ENCODE results near the gene NAGLU.

The NAGLU gene

DNA sequence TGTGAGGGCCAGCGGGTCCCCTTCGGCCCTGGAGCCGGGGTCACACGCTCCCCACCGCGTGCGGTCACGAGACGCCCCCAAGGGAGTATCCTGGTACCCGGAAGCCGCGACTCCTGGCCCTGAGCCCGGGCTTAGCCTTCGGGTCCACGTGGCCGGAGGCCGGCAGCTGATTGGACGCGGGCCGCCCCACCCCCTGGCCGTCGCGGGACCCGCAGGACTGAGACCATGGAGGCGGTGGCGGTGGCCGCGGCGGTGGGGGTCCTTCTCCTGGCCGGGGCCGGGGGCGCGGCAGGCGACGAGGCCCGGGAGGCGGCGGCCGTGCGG is at the start of gene NAGLU:
NAGLU (plus strand) TSS at position 194 of the 324 bp plus-strand sequence; CDS start at position 226, 32 bp downstream.
- peak; percentile 97 for DNase-seq

DNA sequence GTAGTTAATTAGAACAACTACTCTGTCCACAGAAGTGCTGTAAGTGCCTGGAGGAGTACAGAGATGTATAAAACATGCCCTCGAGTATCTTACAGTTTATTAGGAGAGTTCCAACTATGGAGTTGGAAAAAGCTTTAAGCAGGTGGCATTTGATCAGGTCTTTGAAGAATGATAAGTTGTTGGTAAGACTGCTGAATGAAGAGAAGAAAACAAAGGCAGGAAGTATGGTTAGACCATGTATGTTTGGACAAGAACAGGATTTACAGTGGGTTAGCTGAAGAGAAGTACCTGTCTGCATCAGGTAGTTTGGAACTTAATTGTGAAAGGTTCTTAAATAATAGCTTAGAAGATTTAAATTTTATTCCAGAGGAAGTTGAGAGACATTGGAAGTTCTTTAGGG is 48.0 kb upstream of the NAGLU start:
- DNase-seq = no peak

DNA sequence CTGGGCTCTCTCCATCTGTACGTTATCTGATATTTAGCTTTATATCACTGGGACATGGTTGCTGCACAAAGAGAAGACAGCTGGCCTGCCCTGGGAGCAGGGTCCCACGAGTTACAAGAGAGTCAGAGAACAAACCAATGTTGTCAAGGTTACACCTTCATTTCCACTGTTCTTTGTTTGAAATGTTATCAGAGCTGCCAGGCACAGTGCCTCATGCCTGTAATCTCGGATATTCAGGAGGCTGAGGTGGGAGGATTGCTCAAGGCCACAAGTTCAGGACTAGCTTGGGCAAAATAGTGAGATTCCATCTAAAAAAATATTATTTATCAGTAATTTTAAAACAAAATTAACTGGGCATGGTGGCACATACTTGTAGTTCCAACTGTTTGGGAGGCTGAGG is 42.7 kb upstream of the NAGLU start:
- no peak for DNase-seq

DNA sequence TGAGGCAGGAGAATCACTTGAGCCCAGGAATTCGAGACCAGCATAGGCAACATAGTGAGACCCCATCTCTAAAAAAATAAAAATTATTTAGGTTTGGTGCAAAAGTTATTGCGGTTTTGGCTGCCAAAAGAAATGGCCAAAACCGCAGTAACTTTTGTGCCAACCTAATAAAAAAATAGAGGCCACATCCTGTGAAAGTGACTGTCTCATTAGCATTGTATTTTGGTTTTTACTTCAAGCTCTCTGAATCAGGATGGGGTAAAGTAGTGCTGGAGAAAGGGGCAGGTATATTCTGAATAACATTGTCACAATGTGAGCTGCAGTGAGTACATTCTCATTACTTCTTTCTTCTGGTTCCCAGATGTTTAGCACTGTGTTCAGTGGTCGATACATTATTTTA is 41.4 kb upstream of the NAGLU start:
- DNase-seq = no peak

DNA sequence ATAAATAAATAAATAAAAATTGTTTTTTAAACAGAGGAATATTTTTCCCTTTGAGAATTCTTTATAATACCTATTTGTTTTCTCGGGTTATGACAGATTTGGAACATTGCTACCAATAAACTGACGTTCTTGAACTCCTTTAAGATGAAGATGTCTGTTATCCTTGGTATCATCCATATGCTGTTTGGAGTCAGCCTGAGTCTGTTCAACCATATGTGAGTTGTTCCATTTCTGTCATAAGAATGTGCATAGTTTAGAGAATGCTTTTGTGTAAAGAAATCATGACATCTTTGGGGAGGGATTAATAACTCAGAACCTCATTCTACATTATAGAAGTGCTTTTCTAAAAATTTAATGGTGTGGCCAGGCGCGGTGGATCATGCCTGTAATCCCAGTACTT is 37.2 kb upstream of the NAGLU start:
- DNase-seq = no peak

DNA sequence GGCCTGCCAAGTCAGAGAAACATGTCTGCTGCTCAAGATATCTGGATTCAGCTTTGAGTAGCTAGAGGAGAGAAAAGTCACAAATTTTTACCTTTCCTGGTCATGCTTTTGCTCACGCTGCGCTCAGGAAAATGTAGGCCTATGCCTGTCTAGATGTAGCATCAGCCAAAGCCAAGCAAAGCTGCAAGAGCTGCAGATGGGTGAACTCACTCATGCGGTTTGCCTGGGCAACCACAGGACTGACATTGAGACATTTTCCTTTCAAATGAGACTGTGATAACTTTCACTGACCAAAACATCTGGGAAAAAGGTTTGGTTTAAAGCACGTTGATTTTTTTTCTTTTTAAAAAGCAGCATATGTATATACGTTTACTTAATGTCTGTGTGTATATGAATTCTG is 34.0 kb upstream of the NAGLU start:
- DNase-seq = no peak

DNA sequence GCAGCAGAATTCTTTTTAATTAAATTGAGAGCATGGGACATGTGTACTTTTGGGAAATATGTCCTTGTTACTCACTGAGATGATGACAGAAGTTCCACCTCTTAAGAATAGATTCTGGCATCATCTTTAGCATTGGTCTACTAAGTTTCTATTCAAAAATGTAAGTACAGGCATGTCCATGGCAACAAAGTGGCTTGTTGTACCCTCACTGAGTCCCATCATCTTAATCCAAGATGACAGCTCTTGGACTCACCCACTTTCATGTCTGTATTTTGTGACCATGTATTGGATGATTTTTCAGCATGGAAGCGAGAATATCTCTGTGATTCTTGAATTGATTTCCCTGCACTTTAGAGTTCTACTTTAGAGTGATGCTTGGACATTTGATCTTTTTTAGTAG is 33.1 kb upstream of the NAGLU start:
- no peak for DNase-seq

DNA sequence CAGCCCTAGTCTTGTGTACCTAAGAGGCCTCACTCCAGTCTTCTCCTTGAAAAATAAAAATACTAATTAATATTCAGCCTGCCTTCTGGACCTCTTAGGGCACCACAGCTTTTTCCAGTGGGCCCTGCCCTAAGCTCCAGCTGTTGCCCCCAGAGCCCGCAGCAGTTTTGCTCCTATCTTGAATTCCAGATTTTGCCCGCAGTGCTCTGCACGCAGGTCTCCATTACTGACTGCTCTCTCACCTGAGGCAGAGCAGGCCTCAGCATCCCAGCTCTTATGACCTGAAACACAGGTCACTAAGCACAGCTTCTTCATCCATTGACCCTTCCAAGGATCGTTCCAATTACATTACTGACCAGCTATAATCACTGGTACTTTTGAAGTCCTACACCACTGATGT is 28.4 kb upstream of the NAGLU start:
- no peak for DNase-seq

DNA sequence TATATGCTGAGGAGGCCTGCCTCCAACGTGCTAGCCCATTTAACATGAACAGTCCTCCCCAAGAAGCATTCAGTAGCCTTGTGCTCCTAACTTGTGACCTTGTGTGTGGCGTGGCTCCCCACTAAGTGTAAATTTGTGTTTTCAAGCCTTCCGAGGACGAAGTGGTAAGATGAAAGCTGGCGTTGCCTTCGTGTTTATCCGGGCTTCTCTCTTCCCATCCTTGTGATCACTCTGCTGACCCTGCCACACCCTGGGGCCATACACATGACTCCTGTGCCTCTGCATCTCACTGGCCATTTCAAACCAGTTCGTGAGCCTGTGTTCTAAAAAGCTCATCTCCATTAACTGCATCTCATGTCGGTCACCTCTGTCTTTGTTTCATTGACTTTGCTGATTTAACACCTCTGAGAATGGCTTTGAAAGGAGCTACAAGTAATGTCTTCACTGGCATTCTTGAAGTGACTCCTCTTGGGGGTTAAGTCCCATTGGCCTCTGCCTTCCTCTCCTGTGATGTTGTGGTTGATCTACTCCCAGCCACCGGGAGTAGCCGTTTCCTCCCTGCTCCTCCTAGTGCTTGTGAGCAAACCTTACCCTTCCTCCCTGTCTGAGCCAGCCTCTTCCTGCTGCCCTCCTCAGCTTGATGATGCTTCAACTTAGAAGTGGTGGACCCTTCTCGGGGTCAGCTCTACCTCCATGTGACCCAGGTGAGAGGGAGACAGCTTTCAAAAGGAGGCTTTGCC is 27.4 kb upstream of the NAGLU start:
- DNase-seq = no peak

DNA sequence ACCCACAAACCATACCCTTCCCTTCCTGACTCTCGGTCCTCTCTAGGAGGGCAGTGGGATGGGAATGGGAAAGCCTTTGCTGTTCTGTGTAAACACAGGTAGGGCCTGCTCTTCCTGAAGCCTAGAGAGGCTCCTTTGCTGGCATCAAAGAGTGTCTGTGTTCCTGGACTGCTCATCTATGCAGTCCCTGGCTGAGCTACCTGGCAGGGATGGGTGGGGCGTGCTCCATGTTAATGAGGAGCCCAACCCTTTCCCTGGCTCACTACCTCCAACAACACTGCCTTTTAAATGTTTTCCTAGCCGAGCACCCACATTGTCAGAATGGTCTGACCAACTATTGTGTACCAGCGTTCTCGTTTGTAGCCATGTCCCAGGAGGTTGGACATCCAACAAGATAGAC is 26.6 kb upstream of the NAGLU start:
- no peak for DNase-seq

DNA sequence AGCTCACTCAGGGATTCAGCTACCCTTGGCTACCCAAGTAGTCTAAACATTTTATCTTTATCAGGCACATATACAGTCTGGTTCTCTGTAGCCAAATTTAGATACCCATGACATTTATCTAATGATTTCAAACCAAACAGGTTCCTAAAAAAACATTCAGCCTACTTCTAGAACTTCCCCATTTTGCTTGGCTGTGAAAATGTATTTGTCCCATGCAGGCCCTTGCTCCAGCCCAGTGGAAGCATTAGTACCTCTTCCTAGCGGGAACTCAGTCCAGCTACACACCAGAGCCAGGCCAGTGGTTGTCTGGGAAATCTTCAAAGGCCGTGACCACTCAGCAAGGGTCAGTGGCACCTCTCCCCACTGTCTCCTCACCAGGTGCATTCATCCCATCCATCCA is 26.2 kb upstream of the NAGLU start:
- no peak for DNase-seq

DNA sequence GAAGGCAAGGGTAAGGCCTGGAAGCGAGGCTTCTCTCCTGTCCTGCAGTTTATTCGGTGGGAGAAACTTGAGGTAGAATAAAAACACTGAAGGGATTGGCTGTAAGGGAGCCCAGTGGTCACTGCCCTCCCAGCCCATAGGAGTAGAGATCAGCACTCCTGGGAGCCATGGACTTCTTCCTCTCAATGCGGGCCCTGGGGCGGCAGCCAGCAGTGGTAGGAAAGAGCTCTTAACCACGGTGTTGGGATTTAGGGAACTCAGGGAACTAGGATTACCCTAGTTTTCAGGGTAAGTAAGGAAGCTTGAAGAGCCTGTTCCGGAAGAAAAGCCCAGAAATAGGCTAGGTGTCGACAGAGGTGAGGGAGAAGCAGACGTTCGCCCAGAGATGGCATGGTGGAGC is 23.8 kb upstream of the NAGLU start:
- no peak for DNase-seq

DNA sequence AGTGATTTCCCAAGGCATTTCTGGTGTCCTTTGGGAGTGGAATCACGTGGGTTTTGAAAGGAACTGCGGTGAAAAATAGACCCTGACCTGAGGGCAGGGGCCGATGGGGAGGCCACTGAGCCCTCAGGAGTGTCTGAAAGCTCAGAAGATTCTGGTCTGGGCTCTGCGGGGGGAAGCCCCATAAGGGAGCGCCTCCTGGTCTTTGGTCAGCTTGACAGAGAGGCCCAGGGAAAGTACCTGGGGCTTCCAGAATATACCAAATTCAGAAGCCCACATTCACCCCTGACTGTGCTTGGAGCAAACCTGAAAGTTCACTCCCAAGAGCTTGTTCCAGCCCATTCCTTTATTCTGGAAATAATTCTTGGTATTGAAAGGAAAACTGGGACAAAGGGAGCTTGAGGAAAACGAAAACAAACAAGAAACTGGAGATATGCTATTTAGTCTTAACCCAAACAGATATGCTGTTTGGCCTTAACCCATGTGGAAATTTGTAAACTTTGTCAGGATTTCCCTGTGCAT is 23.2 kb upstream of the NAGLU start:
- no peak for DNase-seq

DNA sequence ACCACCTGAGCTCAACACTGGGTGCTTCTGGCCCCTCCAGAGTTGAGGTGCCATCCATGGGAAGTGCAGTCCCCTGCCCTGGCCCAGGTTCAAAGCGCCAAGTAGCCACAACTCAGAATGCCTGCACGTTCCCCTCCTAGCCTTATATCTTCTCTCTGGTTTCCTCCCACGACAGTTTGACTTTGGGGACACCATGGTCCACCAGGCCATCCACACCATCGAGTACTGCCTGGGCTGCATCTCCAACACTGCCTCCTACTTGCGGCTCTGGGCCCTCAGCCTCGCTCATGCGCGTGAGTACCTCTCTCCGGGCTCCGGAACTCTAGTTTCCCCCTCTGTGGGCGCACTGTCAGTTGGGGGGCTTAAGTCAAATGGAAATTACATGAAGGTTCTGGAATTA is 22.4 kb upstream of the NAGLU start:
- DNase-seq = no peak

DNA sequence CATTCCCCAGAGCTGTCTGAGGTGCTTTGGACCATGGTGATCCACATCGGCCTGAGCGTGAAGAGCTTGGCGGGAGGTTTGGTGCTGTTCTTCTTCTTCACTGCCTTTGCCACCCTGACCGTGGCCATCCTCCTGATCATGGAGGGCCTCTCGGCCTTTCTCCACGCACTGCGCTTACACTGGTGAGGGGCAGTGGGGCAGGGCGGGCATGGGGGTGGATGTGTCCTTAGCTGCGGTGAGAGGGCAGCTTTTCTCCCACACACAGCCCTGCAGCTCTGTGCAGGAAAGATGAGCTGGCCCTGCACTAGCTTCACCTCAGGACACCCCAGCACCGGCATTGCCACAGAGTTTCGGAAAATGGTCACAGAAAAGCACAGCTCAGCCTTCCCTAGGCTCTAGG is 21.8 kb upstream of the NAGLU start:
- DNase-seq = no peak

DNA sequence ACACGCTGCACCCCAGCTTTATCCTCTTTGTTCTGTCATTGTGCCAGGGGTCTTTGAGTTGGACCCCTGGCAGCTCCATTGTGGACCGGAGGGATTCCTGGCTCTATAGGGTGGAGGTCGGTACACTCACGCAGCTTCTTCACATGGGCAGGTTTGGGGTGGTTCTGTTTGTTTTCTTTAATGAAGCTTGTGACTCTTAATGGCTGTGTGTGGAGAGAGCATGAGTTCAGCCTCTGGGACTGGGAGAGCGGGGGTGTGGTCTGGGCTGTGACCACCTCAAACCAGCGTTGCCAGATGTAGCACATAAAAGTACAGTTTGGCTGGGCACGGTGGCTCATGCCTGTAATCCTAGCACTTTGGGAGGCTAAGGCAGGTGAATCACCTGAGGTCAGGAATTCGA is 21.2 kb upstream of the NAGLU start:
- DNase-seq = no peak

DNA sequence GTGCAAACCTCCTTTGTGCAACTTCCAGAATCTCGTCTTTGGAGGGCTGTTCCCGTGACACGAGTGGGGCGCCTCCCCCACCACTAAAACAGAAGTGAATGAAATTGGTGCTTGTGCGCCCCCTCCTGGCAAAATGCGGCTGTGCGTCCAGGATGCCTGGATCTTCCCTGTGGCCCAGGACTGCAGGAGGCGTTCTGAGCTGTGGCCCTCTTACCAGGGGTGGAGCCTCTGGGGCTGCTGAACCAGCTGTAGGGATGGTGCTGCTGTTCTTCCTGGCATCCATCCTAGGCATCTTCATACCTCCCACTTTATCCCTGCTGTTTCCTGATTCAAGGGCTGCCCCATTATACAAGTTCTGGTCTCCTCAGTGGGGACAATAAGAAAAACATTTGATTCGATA is 18.5 kb upstream of the NAGLU start:
- DNase-seq = peak; percentile 50

DNA sequence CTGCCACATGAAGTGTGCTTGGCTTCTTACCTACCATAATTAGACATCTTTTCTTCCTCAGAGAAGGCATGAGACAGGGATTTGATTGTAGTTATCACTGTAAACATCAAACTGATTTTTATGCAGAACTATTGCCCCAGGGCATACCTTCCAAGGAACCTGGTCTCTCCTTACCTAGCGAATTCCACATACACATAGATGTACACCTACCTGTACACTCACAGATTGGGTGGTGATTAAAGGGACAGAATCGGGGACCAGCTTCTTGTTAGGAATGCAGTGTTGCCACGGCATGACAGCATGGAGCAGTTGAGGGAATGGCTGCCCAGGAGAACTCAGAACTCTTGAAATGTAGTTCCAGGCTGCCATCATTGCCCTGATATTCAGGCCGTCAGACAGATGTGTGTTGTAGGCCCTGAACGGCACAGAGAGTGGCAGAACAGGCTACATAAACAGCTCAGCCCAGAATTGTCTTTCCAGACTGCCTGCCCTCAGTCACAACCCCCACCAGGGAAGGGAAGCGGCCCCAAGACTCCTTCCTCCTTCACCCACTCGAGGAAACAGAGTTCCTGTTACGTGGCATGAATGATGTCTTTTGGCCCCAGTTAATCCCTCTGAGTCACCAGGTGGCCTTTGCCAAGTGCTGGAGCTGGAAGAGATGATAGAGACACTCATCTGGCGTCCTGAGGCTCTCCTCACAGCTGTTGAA is 17.8 kb upstream of the NAGLU start:
- no peak for DNase-seq

DNA sequence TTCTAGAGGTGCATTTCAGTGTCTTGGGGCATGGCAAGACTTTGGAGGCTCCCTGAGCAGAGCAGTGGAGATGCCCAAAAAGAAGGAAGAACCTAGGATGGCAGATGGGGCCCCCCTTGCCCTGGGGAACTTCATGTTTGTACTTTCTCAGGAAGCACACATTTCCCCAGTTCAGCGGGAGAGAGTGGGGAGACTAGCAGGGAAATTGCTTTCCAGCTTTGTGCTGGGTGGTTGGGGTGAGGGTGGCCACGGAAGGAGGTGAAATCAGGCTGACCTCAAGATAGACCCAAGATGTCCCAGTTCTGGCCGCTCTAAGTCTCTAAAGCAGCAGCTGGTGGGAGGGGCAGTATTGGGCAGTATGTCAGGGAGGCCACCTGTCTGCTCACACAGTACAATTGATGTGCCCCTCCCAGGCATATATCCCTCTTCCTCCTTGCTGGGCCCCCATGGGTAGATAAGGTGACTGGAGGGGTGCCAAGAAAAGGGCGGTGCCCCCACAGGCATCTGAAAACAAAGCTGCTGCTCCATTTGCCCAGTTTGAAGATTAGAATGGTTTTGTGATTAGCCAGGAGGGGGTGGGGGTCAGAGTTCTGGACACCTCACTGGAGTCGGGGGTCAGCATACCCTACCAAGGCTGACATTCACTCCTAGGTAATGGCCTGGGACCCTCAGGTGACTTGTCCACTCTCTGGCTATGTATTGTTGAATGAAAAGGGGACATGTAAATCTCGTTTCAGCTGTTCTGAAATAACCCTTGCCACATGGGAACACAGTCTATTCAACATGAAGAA is 17.1 kb upstream of the NAGLU start:
- no peak for DNase-seq

DNA sequence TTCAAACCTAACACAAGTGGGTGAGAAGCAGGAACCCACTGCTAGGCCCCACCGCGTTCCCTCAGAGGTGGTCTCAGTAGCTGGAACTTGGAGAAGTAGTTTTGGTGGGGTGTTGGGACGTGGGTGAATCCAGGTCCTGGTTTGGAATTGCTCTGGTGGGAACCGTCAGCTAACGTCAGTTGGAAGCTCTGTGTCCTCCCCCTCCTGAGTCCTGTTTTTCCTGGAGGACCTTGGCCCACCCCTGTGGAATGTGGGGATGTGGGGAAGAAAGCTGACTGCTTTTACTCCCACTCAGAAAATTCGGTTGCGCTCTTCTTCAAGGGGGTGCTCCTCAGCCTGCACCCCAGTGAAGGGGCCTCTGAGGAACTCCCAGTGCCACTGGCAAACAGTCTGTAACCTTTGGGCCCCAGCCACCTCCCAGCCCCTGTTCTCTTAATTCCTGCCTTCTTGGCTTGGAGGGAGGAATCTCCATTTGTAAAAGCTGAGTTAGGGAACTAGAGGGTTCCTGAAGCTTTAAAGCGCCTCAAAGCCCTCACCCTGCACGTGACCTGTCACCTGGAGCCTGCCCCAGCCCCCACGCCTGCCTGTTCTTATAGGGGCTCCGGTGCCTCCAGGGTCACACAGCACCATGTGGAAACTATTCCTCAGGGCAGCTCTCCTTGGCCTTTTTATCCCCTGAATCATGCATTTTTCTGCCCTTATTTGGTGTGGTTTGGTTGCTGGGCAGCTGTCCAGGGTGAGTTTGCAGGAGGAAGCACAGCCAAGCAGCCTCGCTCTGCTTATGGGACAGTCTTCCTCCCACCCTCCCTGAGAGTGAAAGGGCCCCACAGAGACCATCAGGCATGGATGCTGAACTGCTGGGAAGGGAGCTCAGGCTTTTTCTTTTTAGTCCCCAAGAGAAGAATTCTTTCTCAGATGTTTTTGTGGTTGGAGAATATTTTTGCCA is 16.2 kb upstream of the NAGLU start:
- DNase-seq = no peak

DNA sequence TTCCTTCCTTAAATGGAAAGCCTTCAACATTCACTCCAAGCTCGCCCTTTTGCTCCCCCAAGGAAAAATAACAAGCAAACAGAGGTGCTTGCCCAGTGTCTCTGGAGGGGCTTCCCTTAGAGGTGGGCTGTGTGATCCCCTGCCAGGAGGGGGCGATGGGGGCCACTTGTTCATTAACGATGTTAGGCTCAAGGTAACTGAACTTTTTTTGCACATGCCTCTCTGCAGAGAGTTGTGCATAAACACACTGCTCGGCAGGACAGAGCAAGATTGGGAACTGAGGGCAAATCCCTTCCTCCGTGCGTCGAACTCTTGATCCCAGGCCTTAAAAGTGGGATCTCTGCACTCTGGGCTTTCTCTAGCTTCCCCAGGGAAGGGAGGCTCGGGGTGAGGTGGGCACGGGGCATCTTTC is 15.5 kb upstream of the NAGLU start:
- DNase-seq = no peak

DNA sequence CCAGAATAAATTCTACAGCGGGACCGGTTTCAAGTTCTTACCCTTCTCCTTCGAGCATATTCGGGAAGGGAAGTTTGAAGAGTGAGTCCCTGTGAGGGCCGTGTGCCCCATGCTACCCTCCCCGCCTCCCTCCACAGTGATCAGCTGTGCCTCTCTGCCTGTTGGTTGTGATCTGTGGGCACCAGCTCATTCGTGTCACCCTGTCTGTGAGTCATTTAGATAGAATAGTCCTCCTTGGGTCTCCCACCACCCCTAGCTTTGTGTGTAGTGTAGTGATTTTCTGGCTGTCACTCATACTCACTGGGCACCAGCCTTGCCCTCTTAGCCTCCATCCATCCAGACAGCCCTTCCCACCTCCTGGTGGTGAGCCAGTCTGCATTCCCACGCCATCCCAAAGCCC is 15.0 kb upstream of the NAGLU start:
- DNase-seq = no peak
